Activated T-cell treated with anti-CD3 and anti-CD28 coated beads for 48 hours (primary cell): ENCODE data around the gene OR10C1.
"Not testable (repeated sequence)": the region's sequence is repeated elsewhere in the genome, so short reads cannot be mapped to it uniquely, and the experiment has no call there.

Experiments used
- DNase-seq: peaks from one replicate; pipeline ENCODE4 v3.0.0-alpha.2; 2020; ENCODE audit warnings: low read depth

OR10C1 gene, protein sequence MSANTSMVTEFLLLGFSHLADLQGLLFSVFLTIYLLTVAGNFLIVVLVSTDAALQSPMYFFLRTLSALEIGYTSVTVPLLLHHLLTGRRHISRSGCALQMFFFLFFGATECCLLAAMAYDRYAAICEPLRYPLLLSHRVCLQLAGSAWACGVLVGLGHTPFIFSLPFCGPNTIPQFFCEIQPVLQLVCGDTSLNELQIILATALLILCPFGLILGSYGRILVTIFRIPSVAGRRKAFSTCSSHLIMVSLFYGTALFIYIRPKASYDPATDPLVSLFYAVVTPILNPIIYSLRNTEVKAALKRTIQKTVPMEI

DNA sequence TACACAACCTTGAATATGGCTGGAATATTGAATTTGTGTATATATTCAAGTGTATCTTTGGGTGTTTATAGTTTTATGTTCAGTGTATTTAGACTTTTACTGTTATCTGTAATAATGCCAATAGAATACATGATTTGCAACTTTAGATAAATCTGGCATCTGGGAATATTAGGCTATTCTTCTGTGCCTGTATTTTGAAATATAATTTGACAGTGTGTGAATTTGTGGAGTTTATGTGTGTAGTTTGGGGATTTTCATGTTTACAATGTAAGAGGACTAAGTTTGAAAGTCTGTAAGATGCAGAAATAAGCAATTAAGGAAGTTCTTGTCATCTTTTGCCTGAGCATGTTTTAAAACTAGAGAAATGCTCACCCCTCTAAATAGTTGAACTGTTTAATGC lies at the start of gene OR10C1:
OR10C1 (plus strand) TSS at position 301 of the 400 bp plus-strand sequence. CDS start 710 bp downstream, outside the sequence.
- DNase-seq, result no peak

DNA sequence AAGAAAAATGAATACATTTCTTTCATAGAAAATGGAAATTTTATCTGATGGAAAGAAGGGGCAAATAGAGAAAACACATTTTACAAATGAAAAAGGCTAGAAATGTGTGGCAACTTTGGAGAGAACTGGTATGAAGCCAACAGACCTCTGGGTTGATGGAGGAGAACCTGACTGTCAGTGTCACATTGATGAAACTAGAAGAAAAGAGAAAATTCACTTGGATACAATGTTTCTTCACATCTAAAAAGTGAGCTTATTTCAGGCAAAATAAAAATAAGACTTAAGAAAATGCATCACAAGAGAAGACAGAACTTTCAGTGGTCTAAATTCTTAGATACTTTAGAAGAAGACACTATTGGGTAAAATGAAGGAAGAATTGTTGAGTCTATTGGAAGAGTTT lies 43.8 kb upstream of the OR10C1 start, which contains the start of gene OR12D2:
OR12D2 (plus strand) TSS at position 301 of the 400 bp plus-strand sequence. CDS start 1,069 bp downstream, outside the sequence.
- DNase-seq, result no peak

DNA sequence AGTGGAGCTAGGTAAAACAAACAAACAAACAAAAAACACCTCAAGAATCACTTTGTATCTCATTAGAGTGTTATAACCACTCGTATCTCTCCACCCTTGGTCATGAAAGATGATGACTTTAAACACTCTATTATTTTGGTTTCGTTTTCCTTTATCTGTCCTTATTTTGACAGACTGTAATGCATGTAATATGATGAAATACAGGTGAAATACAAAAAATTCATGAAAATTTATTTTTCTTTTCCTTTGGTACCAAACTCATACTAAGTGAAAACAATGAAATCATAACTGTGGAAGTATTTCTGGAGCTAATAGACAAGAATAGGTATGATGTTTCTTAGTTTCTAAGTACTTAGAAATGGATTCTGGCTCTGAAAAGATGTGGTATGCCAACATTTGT lies 39.6 kb upstream of the OR10C1 start:
- no peak for DNase-seq

DNA sequence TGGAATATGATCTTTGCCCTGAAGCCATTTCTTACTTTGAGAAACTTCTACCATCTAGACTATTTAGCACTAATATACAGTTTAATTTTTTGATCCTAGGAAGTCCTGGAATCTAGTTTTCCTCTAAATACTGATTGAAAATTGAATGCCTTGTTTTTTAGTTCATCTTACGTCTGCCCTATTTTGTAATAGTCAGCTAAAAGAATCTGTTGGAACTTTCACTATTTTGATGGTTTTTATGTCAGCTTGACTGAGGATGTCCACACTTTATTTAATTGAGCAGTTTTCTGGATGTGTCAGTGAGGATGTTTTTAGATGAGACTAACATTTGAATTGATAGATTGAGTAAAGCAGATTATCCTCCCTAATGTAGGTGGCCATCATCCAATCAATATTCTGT lies 35.3 kb upstream of the OR10C1 start:
- DNase-seq, result no peak

DNA sequence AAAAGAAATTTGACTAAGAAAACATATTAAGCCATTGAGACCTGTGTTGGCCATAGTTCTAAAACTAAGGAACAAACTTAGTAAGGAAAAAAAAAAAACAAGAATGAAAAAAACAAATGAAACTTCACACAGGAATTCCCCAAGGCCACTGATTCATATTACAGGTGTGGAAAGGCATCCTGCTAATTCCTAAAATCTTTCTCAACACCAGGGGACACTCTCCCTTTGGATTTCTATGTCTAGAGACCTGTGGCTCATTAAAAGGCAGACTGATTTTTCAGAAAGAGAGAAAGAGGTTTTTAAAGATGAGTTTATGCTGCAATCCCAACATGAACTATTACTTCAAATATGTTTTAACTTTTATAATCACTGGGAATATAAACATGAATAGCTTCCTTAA lies 24.5 kb upstream of the OR10C1 start, which contains the start of gene OR12D1:
OR12D1 (plus strand) TSS at position 341 of the 400 bp plus-strand sequence.
- DNase-seq, result no peak

DNA sequence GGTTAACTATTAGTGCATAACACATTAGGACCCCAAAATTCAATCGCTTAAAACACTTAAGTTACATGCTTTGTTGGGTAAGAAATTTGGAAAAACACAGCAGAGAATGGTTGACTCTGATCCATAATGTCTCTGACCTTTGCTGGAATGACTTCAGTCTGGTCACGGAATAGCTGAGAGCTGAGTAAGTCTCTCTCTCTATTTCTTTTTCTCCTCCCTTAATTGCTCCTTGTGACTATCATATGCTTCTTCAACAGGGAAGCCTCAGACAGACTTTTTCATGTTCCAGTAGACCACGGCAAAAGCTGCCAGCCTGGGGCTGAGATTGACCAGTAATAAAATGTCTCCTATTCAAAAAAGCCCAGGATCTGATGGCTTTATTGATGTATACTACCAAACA lies 19.6 kb upstream of the OR10C1 start:
- DNase-seq, result no peak

DNA sequence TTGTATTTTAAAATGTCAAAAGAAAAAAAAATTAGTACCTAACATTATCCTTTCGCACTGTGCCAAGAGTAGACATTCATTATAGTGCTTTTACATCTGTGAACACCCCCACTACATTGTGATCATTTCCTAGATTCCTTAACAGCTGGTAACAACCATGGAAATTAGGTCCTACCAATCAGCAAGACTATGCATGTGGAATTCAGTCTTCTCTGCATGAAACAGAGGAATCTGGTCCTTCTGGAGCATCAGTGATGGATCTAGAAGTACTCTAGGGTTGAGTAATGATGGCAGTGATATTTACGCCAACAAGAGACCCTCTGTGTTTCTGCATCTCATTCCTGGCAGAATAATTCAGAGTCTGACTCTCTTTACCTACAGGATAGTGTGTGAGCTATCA lies 14.9 kb upstream of the OR10C1 start:
- DNase-seq, result no peak

DNA sequence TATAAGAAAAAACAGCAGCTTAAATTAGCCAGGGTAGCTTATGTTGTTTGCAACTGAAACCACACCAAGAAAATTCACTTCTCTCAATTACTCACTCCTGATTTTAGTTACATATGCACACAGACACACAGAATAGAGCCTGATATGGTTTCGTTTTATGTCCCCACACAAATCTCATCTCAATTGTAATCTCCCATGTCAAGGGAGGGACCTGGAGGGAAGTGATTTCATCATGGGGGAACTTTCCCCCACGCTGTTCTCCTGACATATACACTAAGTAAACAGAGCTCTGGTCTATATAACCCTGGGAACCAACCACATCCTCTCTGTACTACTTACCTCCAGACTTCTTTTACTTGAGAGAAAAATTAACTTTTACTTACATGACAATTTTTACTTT lies 14.5 kb upstream of the OR10C1 start:
- no peak for DNase-seq

DNA sequence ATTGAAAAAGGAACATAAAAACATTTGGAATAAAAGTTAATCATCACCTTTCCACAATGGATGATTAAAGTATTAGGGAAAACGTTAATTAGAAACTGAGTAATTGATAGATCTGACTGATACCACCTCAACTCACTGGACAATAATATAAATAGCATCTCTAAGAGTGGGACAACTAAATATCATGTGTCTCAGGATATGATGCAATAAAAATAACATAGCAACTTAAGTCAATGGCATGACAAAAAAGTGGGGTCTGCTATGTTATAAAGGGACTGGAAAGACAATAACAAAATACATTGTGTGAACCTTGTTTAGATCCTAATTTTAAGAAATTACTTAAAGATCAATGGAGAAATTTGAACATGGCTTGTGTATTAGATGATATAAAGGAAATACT lies 14.0 kb upstream of the OR10C1 start:
- no peak for DNase-seq

DNA sequence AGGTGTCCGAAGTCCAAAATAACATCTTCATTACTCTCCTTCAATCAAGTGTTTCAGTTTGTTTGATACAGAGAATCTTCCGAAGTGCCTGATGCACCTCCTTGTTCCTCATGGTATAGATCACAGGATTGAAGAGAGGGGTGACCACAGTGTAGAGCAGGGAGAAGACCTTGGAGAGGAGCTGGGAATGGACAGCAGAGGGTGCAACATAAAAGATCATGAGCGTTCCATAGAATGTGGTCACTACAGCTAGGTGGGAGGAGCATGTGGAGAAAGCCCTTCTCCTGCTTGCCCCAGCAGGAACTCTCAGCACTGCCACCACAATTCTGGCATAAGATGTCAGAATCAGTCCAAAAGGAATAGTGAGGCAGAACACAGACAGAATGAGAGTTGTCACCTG lies 12.5 kb upstream of the OR10C1 start:
- no peak for DNase-seq

DNA sequence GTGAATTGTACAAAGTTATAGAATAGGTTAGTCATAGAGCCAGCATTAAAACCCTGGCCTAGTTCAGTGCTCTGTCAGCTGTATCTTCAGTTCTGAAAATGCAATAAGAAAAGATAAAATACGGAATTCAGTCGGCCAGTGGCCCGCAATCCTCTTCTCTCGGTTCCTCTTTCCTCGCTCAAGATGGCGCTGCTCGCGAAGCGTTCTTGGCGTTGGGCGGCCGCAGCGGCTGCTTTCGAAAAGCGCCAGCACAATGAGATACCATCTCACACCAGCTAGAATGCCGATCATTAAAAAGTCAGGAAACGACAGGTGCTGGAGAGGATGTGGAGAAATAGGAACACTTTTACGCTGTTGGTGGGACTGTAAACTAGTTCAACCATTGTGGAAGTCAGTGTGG lies 2.4 kb upstream of the OR10C1 start:
- not testable (repeated sequence) for DNase-seq

DNA sequence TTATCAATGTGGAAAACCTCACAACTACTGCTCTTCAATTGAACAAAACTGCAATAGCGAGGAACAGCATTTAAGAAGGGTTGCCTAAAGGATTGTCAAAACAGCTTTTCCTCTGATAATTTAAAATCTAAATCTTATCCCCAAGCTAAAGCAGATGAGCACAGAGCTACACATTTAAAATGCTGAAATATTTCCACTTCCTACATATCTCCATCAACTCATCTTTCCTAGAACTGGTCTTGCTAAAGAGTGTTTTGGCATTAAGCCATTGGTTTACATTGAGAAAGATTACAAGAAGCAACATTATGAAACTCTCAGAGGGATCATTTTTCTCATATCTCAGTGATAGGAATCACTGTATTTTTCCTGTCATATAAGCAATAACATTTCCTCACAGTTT lies 3.6 kb downstream of the OR10C1 start:
- no peak for DNase-seq

DNA sequence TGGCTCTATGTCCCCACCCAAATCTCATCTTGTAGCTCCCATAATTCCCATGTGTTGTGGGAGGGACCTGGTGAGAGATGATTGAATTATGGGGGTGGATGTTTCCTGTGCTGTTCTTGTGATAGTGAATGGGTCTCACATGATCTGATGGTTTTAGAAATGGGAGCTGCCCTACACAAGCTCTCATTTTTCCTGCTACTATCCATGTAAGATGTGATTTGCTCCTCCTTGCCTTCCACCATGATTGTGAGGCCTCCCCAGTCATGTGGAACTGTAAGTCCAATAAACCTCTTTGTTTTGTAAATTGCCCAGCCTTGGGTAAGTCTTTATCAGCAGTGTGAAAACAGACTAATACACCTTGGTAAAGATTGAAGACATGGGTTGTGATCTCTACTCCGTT lies 4.9 kb downstream of the OR10C1 start:
- not testable (repeated sequence) for DNase-seq

DNA sequence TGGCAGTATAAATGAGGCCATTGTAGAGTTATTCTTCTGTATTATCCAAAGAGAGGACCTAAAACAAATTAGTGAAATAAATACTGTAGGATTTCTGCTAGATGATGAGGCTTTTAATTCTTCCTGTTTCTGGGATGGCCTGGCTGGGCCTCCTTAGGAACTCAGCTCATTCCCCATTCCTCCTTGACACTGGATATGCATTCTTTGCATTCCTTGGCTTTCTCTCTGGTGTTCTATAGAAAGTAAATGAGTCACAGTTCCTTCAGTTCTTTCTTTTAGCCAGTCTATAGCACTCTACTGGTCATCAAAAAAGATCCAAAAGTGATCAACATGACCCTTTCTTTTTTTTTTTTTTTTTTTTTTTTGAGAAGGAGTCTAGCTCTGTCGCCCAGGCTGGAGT lies 8.6 kb downstream of the OR10C1 start:
- no peak for DNase-seq

DNA sequence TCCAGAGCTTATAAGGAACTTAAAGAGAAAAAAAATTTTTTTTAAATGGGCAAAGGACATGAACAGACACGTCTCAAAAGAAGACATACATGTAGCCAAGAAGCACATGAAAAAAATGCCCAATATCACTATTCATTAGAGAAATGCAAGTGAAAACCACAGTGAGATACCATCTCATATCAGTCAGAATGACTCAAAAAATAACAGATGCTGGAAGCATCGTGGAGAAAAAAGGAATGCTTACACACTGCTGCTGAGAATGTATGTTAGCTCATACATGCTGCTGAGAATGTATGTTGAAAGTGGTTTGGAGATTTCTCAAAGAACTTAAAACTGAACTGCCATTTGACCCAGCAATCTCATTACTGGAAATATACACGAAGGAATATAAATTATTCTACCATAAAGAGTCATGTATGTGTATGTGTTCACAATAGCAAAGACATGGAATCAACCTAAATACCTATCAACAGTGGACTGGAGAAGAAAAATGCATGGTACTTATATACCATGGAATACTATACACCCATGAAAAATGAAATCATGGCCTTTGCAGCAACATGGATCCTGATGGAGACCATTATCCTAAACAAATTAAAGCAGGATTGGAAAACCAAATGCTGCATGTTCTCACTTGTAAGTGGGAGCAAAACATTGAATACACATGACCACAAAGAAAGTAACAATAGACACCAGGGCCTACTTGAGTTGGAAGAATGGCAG lies 12.5 kb downstream of the OR10C1 start:
- no peak for DNase-seq

DNA sequence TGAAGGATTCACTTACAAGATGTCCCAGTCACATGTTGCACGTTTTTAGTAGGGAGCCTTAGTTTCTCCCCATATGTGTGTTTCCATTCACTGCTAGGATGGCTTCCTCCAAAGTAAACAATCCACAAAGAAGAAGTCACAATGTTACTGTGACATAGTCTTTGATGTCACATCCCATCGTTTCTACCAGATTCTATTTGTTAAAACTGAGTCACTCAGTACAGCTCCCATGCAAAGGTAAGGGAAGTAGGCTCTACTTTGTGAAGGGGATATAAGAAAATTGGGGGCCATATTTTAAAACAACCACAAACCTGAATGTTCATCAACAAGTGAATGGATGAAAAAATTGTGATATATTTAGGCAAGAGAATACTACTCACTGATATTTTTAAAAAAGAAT lies 17.9 kb downstream of the OR10C1 start, which contains the start of the genes OR11A1 and OR2H1:
OR11A1 (minus strand) TSS at position 101 of the 400 bp plus-strand sequence. CDS start 29,430 bp downstream, outside the sequence.
OR2H1 (plus strand) TSS at position 185 of the 400 bp plus-strand sequence. CDS start 4,615 bp downstream, outside the sequence.
- no peak for DNase-seq

DNA sequence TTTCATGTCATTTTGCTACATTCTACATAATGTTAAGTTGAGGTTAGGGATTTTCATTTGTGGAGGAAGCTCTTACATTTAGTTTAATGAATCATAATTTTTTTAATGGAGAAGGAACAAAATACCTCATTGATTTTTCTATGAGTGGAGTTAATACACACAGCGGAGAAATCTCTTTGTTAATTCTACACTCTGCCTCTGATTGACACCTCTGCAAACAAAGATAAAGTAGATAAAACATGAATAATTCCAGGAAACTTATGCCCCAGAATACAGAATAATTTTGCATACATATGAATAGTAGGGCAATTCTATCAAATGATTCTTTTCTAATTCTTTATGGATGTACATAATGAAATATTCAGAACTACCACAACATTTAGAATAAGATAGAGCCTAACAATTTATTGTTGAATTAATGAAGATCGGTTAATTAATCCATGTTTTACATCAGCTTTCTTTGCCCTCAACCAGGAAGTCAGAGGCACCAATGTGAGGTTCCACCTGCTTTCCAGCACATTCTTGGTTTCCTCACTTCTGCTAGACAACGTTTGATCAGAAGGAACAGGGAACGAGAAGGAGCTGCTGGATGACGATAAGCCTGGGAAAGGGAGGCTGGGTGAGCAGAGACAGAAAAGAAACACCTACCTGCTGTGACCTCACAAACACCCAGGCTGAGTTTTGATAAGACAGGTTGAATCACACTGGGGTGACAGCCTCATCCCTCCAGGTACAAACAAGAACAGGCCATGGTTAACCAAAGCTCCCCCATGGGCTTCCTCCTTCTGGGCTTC lies 22.1 kb downstream of the OR10C1 start:
- DNase-seq, result no peak

DNA sequence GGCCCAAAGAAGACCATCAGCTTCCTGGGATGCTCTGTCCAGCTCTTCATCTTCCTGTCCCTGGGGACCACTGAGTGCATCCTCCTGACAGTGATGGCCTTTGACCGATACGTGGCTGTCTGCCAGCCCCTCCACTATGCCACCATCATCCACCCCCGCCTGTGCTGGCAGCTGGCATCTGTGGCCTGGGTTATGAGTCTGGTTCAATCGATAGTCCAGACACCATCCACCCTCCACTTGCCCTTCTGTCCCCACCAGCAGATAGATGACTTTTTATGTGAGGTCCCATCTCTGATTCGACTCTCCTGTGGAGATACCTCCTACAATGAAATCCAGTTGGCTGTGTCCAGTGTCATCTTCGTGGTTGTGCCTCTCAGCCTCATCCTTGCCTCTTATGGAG lies 22.9 kb downstream of the OR10C1 start:
- no peak for DNase-seq

DNA sequence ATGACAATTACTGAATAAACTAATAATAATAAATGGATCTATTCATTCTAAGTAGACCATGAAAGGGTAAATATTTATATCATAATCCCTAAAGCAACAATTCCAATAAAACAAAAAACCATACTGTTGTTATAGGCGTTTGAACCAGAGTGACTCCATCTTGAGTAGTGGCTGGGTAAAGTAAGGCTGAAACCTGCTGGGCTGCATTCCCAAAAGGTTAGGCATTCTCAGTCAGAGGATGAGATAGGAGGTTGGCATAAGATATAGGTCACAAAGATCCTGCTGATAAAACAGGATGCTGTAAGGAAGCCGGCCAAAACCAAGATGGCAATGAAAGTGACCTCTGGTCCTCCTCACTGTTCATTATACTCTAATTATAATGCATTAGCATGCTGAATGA lies 26.2 kb downstream of the OR10C1 start:
- DNase-seq, result no peak

DNA sequence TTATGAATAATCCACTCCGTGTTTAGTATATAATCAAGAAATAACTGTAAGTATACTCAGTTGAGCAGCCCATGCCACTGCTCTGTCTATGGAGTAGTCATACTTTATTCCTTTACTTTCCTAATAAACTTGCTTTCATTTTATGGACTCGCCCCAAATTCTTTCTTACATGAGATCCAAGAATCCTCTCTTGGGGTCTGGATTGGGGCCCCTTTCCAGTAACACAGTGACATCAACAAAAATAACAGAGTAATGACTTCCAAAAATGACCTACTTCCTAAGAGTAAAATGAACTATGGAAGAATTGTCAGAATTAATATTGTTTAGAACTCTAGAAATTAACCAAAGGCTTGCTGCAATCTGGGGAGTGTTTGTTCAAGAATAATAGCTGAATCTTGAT lies 26.7 kb downstream of the OR10C1 start:
- no peak for DNase-seq

DNA sequence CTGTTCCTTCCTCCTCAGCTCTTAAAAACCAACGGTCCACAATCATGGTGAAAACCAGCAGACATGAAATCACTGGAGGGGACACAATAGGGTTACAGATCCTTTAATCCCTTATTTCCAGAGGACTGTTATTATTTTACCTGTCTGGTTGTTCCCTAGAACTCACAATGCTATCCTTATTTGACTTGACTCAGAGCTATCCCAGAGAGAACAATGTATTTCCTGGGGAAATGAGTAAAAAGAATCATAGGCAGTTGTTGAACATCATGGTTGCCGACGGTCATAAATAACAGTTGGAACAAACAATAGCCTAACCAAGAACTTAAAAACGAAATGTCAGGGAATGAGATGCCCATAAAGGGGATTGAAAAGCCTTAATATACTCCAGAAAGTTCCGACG lies 27.1 kb downstream of the OR10C1 start:
- no peak for DNase-seq

DNA sequence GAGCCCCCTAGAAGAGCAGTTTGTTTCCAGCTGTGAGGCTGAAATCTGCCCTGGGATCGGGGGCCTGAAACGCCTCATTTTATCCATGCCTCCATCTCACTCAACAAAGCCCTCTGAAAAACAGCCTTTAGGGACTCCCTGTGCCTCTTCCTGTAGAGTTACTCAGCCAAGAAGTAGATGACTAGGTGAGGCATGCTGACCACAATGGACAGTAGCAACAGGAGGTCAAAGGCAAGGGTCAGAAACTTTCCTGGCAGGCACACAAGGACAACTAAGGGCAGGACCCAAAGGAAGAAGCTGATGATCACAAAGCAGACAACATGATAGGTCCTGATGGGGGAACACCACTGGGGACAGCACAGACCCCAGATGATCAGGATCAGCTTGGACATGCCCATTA lies 35.9 kb downstream of the OR10C1 start:
- no peak for DNase-seq
